HG03108 (cell line): ENCODE data around the gene PREB.

ENCODE experiments used
- ATAC-seq: cut with Tn5 transposase; IDR thresholded peaks from one replicate; pipeline ENCODE4 v1.9.1; 2021; ENCODE audit warnings: moderate library complexity; ENCODE audit not compliant: unreplicated experiment

The PREB gene

GRCh38 chr2:27096748-27097297 is 37.6 kb downstream of the PREB start:
- no peak for ATAC-seq

- no peak for ATAC-seq
These were observed 38.4 kb downstream of the PREB start for GRCh38 chr2:27095745-27096651.

GRCh38 chr2:27095427-27095744 is 39.0 kb downstream of the PREB start:
- ATAC-seq = no peak

GRCh38 chr2:27094353-27094984 is 40.0 kb downstream of the PREB start:
- no peak for ATAC-seq

GRCh38 chr2:27093430-27094352 is 40.7 kb downstream of the PREB start:
- ATAC-seq = no peak

- ATAC-seq = no peak
These were observed 41.6 kb downstream of the PREB start for GRCh38 chr2:27092696-27093429.

- ATAC-seq = no peak
These were observed 42.4 kb downstream of the PREB start for GRCh38 chr2:27091746-27092695.

- ATAC-seq = no peak
These were observed 45.1 kb downstream of the PREB start for GRCh38 chr2:27089111-27089954.

GRCh38 chr2:27088634-27089033 is 45.8 kb downstream of the PREB start:
- ATAC-seq = no peak

GRCh38 chr2:27087823-27088410 is 46.5 kb downstream of the PREB start:
- no peak for ATAC-seq

GRCh38 chr2:27086724-27087593 is 47.5 kb downstream of the PREB start, which contains the start of gene KHK:
Gene KHK, plus strand, starts transcription at chr2:27086772. Its CDS starts 488 bp downstream, at chr2:27087260.
- ATAC-seq = no peak

- ATAC-seq = peak; percentile 76
These were observed 48.2 kb downstream of the PREB start for GRCh38 chr2:27086090-27086723.

GRCh38 chr2:27085673-27086089 is 48.8 kb downstream of the PREB start:
- no peak for ATAC-seq

- no peak for ATAC-seq
These were observed 49.3 kb downstream of the PREB start for GRCh38 chr2:27085062-27085672.

- no peak for ATAC-seq
These were observed 50.0 kb downstream of the PREB start for GRCh38 chr2:27084297-27085061.
